Osteocyte (in vitro differentiated cells): Measurements from ENCODE around the gene GABRD. TPM values are rescaled to one million over a fixed set of nuclear protein-coding genes. Genes with fewer than 3 reads are reported as not detected.

Experiments used
- DNase-seq: peaks from one replicate; pipeline ENCODE4 v3.0.0; 2021; ENCODE audit warnings: mixed read lengths; ENCODE audit not compliant: unreplicated experiment; ENCODE audit errors: extremely low spot score
- H3K27ac Mint-ChIP-seq: one replicate; pipeline ENCODE4 v1.8.0; 2021; ENCODE audit warnings: mild to moderate bottlenecking, mixed read lengths; ENCODE audit not compliant: unreplicated experiment
- H3K27me3 Mint-ChIP-seq: one replicate; pipeline ENCODE4 v1.8.0; 2021; ENCODE audit warnings: mixed read lengths; ENCODE audit not compliant: unreplicated experiment
- H3K36me3 Mint-ChIP-seq: one replicate; pipeline ENCODE4 v1.8.0; 2021; ENCODE audit warnings: mixed read lengths; ENCODE audit not compliant: unreplicated experiment
- H3K4me1 Mint-ChIP-seq: one replicate; pipeline ENCODE4 v1.8.0; 2021; ENCODE audit warnings: mixed read lengths; ENCODE audit not compliant: unreplicated experiment
- H3K4me3 Mint-ChIP-seq: one replicate; pipeline ENCODE4 v1.8.0; 2021; ENCODE audit warnings: mild to moderate bottlenecking, moderate library complexity, mixed read lengths; ENCODE audit not compliant: unreplicated experiment
- H3K9me3 Mint-ChIP-seq: one replicate; pipeline ENCODE4 v1.8.0; 2021; ENCODE audit warnings: mixed read lengths; ENCODE audit not compliant: unreplicated experiment
- total RNA-seq: library from RNA; stranded (reverse); gene quantifications from 2 replicates; pipeline ENCODE4 v1.2.1, GENCODE V29; 2021
- TF ChIP-seq, protein P1 (sequence below): fragments of 200-600 bp; sonication (generic); IDR thresholded peaks from 2 replicates; pipeline ENCODE4 v1.5.0; 2021; ENCODE audit warnings: antibody characterized with exemption, mild to moderate bottlenecking, moderate library complexity

The GABRD gene
- total RNA-seq, 1 donor from 2014 or later, result not detected

DNA sequence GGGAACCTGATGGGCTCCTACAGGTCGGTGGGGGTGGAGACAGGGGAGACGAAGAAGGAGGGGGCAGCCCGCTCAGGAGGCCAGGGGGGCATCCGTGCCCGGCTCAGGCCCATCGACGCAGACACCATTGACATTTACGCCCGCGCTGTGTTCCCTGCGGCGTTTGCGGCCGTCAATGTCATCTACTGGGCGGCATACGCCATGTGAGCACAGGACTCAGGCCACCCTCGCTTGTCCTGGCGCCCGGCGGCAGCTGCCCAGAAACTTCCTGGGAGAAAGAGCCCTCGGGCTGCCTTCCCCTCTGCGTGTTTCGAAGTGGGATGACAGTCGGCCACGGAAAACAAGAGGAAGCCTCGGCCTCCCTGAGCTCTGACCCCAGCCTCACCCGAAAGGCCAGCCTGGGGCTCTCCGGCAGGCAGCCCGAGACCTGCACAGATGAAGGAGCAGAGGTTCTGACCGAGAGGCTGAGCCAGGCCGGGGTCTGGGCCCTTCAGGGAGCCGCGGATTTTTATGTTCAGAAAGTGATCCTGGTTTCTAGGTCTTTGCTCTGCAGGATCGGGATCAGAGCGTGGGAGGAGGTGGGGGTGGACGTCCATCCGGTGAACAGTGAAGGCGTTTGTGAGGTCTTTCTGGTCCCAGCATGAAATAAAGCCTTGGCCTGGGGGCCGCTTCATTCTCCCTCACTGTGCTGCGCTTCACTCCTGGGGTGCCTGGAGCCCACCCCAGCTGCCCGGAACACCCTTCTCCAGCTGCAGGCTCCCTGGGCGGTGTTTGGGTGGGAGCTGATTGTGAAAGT is 11.1 kb downstream of the GABRD start:
- H3K4me1 Mint-ChIP-seq, result no peaks in the 10 kb centered on the region
- no peaks in the 10 kb centered on the region for H3K9me3 Mint-ChIP-seq
- DNase-seq, result no peak
- no peaks in the 10 kb centered on the region for H3K36me3 Mint-ChIP-seq
- H3K27ac Mint-ChIP-seq, result no peak overlapping the region
- H3K27me3 Mint-ChIP-seq, result peaks cover 12% of the 10 kb centered on the region
- TF ChIP-seq, protein P1, sequence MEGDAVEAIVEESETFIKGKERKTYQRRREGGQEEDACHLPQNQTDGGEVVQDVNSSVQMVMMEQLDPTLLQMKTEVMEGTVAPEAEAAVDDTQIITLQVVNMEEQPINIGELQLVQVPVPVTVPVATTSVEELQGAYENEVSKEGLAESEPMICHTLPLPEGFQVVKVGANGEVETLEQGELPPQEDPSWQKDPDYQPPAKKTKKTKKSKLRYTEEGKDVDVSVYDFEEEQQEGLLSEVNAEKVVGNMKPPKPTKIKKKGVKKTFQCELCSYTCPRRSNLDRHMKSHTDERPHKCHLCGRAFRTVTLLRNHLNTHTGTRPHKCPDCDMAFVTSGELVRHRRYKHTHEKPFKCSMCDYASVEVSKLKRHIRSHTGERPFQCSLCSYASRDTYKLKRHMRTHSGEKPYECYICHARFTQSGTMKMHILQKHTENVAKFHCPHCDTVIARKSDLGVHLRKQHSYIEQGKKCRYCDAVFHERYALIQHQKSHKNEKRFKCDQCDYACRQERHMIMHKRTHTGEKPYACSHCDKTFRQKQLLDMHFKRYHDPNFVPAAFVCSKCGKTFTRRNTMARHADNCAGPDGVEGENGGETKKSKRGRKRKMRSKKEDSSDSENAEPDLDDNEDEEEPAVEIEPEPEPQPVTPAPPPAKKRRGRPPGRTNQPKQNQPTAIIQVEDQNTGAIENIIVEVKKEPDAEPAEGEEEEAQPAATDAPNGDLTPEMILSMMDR, result no peak
- no peak overlapping the region for H3K4me3 Mint-ChIP-seq

DNA sequence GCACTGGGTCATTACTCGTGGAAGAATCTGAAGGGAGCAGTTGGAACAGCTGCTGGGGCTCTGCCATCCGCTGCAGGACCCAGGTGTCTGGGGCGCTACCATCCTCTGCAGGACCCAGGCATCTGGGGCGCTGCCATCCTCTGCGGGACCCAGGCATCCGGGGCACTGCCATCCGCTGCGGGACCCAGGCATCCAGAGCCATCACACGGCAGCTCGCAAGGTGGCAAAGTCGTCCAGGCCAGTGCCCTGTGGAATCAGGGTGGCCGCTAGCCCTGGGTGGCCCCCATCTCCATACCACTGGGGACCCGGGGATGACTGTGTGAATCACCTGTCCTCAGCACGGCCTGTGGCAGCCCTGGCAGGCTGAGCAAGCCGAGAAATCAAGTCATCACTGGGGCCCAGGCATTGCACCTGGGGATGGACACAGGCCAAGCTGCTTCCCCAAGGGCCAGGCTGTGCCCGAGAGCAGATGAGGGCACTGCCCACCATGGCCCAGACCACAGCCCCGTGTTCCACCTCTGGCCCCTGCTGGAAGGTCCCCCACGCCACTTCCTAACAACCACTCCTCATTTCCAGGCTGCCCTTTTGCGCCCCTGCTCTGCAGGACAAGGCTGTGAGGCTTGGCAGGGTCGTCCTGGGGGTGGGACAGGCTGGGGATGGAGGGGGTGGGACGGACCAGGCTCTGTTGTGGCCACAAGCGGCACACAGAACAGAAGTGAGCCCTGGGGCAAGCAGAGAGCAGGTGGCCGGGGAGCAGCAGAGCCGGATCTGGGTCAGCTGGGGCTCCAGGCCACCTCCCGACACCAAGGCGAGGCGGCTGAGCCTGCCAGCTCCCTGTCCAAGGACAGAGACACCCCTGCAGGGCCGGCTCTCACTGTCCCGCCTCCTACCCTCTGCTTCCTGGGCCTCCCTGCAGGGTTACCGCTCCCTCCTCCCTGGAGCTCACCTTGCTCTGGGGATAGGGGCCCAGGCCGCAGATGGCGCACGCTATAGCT is 12.7 kb downstream of the GABRD start:
- DNase-seq, result no peak
- H3K27ac Mint-ChIP-seq, result no peak overlapping the region
- TF ChIP-seq, protein P1, result no peak
- no peaks in the 10 kb centered on the region for H3K36me3 Mint-ChIP-seq
- H3K9me3 Mint-ChIP-seq, result no peaks in the 10 kb centered on the region
- no peak overlapping the region for H3K4me3 Mint-ChIP-seq
- no peaks in the 10 kb centered on the region for H3K4me1 Mint-ChIP-seq
- peaks cover 12% of the 10 kb centered on the region for H3K27me3 Mint-ChIP-seq

DNA sequence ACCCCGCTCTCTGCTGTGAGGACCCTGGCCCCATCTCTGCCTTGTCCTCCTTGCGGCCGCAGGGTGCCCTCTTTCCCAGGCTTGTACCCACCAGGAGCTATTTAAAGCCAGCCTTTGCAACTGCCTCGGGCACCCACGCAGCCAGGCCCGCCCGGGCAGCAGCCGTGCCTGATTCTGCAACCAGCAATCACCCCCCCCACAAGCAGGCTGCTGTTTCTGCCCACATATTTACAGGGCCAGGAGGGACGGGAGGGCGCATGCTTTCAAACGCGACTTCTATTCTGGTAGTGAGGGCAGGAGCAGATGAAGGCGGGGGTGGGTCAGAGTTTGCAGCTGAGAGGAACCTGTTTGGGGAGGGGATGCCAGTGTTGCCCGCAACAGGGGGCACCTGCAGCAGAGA is 13.6 kb downstream of the GABRD start:
- Mint-ChIP-seq H3K27ac (no peak overlapping the region), H3K27me3 (peaks cover 14% of the 10 kb centered on the region), H3K4me1 (no peaks in the 10 kb centered on the region), H3K4me3 (no peak overlapping the region), H3K36me3 (no peaks in the 10 kb centered on the region), H3K9me3 (no peaks in the 10 kb centered on the region)
- TF ChIP-seq, protein P1, result no peak
- DNase-seq, result no peak

DNA sequence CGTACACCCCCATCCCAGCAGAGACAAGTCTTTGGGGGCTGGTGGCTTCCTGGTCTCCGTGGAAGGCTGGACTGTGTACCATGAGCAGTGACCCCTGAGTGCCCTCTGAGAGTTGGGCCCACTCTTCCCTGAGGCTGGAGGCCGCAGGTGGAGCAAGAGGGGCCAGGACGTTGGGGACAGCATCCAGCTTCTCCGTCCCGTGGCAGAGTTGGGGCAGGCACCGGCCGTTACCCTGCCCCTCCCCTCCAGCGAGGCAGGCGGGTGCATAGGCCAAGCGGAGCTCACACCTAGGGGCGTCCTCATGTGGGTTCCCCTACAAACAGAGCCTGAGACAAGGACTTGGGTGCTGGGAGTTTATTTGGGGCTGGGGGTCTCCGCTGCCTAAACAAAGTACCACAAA is 14.0 kb downstream of the GABRD start:
- TF ChIP-seq, protein P1, result no peak
- H3K4me1 Mint-ChIP-seq, result no peaks in the 10 kb centered on the region
- no peak overlapping the region for H3K27ac Mint-ChIP-seq
- no peaks in the 10 kb centered on the region for H3K36me3 Mint-ChIP-seq
- DNase-seq, result no peak
- no peak overlapping the region for H3K4me3 Mint-ChIP-seq
- H3K27me3 Mint-ChIP-seq, result peaks cover 16% of the 10 kb centered on the region
- H3K9me3 Mint-ChIP-seq, result no peaks in the 10 kb centered on the region

DNA sequence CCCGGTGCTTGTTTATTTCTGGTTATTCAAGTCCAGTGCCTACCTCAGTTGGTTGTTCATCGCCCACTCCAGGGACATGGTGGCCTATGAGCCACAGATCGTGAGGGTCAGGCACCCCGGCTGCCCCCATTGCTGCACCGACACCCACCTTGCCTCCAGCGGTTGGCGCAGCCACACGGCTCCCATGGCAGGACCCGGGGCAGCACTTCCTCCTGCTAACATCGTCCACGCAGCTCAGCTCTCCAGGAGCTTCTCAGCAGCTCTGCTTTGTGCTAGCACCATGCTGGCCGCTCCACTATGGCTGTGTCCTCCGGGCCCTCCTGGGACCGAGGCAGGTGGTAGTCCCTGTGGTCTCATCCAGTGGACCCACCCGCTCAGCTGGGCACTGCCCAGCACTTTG is 17.1 kb downstream of the GABRD start:
- H3K4me3 Mint-ChIP-seq, result no peak overlapping the region

More for the DNA sequence above, 17.1 kb downstream of the GABRD start:
- TF ChIP-seq, protein P1, result no peak
- H3K36me3 Mint-ChIP-seq, result no peaks in the 10 kb centered on the region
- no peaks in the 10 kb centered on the region for H3K9me3 Mint-ChIP-seq
- no peaks in the 10 kb centered on the region for H3K4me1 Mint-ChIP-seq
- H3K27me3 Mint-ChIP-seq, result peaks cover 17% of the 10 kb centered on the region
- no peak overlapping the region for H3K27ac Mint-ChIP-seq
- no peak for DNase-seq
